ENCODE data around the gene PCGF6. TPM values are rescaled to one million over a fixed set of nuclear protein-coding genes. Genes with fewer than 3 reads are reported as not detected.

The PCGF6 gene
- total RNA-seq, 2 donors from 2014 or later = 9.6 to 37.9 TPM

DNA sequence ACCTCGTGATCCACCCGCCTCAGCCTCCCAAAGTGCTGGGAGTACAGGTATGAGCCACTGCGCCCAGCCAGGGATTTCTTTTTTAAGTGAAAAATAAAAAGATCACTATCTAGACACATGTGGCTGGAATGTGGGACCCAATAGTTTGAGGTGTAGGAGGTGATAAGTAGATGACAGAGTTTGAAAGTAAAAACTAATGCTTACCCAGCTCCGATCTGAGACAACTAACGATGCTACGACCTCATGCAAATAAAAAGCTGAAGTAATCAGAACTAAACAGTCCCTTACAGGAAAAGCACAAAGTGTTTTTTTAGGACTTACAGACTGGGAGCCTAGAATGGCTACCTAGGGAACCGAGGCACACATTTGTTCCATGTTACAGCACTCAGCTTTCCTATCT, 23.0 kb downstream of the PCGF6 start:
- H3K4me1 ChIP-seq = no peaks in the 10 kb centered on the region
- H3K27ac ChIP-seq = no peak overlapping the region
- no peaks in the 10 kb centered on the region for H3K27me3 ChIP-seq
- peaks cover 0 to 4% of the 10 kb centered on the region in 2 donors for H3K36me3 ChIP-seq (replicated peaks in 1 of 2; ENCODE audit: insufficient read depth in 1 of 2, low read depth in 2 of 2)
- DNase-seq (no peak), ATAC-seq (no peak)
- TF ChIP-seq, protein P1, sequence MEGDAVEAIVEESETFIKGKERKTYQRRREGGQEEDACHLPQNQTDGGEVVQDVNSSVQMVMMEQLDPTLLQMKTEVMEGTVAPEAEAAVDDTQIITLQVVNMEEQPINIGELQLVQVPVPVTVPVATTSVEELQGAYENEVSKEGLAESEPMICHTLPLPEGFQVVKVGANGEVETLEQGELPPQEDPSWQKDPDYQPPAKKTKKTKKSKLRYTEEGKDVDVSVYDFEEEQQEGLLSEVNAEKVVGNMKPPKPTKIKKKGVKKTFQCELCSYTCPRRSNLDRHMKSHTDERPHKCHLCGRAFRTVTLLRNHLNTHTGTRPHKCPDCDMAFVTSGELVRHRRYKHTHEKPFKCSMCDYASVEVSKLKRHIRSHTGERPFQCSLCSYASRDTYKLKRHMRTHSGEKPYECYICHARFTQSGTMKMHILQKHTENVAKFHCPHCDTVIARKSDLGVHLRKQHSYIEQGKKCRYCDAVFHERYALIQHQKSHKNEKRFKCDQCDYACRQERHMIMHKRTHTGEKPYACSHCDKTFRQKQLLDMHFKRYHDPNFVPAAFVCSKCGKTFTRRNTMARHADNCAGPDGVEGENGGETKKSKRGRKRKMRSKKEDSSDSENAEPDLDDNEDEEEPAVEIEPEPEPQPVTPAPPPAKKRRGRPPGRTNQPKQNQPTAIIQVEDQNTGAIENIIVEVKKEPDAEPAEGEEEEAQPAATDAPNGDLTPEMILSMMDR (IDR thresholded peaks at IDR 0.05) = no peak
- no peak for TF ChIP-seq POLR2A (IDR thresholded peaks at IDR 0.05)
- intact Hi-C loops (cut with DNase I) = no loop called here
- H3K9me3 ChIP-seq = no peaks in the 10 kb centered on the region
- no peak overlapping the region for H3K4me3 ChIP-seq
- 91 to 96% methylated on average over 7 of the region's 7 CpGs for WGBS, 2 donors

DNA sequence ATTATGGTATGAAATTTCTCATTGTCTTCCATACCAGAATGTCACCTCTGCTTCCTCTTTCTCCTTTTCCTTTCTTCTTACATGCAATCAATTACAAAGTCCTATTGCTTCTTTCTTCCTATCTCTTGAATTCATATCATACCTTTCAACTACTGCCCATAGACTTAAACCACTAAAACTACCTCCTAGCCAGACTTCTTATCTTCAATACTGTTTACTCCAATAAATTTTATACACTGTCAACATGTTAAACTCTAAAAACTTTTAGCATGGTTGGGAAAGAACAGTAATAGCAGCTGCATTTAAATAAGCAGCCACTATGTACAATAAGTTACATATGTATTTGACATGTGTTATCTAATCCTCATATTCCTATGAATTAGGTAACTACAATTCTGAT, 34.9 kb downstream of the PCGF6 start:
- Histone ChIP-seq H3K9me3 (no peaks in the 10 kb centered on the region), H3K4me1 (no peaks in the 10 kb centered on the region), H3K36me3 (replicated peaks in 1 of 2; ENCODE audit: insufficient read depth in 1 of 2, low read depth in 2 of 2) (peaks cover 3 to 6% of the 10 kb centered on the region in 2 donors), H3K27me3 (no peaks in the 10 kb centered on the region), H3K4me3 (no peak overlapping the region), H3K27ac (no peak overlapping the region)
- TF ChIP-seq POLR2A (IDR thresholded peaks at IDR 0.05) = no peak
- TF ChIP-seq, protein P1 (IDR thresholded peaks at IDR 0.05) = no peak
- ATAC-seq = no peak
- no peak for DNase-seq
- intact Hi-C loops (cut with DNase I) = no loop called here

DNA sequence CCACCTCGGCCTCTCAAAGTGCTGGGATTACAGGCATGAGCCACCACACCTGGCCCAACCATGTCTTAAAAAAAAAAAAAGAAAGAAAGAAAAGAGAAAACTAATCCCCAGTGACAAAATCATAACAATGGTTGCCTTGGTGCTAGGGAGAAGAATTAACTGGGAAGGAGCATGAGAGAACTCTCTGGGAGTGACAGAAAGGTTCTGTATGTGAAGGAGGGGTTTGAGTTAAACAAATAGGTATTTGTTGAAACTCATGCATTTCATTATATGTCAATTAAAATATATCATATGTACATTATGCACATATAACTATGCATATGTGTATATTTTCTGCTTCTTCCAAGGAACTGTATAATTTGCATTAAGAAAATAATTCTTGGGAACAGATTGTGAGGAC, 40.7 kb downstream of the PCGF6 start:
- Histone ChIP-seq H3K4me3 (no peak overlapping the region), H3K36me3 (replicated peaks in 1 of 2; ENCODE audit: insufficient read depth in 1 of 2, low read depth in 2 of 2) (peaks cover 3% of the 10 kb centered on the region in 2 donors), H3K27ac (no peak overlapping the region), H3K9me3 (no peaks in the 10 kb centered on the region), H3K27me3 (no peaks in the 10 kb centered on the region), H3K4me1 (no peaks in the 10 kb centered on the region)
- DNase-seq (no peak), ATAC-seq (no peak)
- 100% methylated on average over 1 of the region's 1 CpG for WGBS, 2 donors
- intact Hi-C loops (cut with DNase I) = no loop called here
- TF ChIP-seq POLR2A (IDR thresholded peaks at IDR 0.05) = no peak
- TF ChIP-seq, protein P1 (IDR thresholded peaks at IDR 0.05) = no peak

DNA sequence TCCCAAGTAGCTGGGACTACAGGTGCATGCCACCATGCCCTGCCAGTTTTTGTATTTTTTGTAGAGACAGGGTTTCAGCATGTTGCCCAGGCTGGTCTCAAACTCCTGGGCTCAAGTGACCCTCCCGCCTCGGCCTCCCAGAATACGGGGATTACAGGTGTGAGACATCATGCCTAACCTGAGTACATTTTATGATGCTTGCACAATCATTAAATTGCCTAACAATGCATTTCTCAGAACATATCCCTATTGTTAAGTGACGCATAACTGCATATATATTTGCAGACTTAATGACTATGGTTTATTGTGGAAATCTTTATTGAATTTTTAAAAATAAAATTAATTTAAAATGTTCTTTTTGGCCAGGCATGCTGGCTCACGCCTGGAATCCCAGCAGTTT, 43.3 kb downstream of the PCGF6 start:
- no peak for ATAC-seq
- no peak overlapping the region for H3K27ac ChIP-seq
- H3K27me3 ChIP-seq = no peaks in the 10 kb centered on the region
- peaks cover 0 to 2% of the 10 kb centered on the region in 2 donors for H3K36me3 ChIP-seq (replicated peaks in 1 of 2; ENCODE audit: insufficient read depth in 1 of 2, low read depth in 2 of 2)
- no peaks in the 10 kb centered on the region for H3K9me3 ChIP-seq
- no peak overlapping the region for H3K4me3 ChIP-seq
- no peaks in the 10 kb centered on the region for H3K4me1 ChIP-seq
- intact Hi-C loops (cut with DNase I) = no loop called here
- TF ChIP-seq, protein P1 (IDR thresholded peaks at IDR 0.05) = no peak
- TF ChIP-seq POLR2A (IDR thresholded peaks at IDR 0.05) = no peak
- no peak for DNase-seq
- 92 to 94% methylated on average over 5 of the region's 5 CpGs for WGBS, 2 donors

DNA sequence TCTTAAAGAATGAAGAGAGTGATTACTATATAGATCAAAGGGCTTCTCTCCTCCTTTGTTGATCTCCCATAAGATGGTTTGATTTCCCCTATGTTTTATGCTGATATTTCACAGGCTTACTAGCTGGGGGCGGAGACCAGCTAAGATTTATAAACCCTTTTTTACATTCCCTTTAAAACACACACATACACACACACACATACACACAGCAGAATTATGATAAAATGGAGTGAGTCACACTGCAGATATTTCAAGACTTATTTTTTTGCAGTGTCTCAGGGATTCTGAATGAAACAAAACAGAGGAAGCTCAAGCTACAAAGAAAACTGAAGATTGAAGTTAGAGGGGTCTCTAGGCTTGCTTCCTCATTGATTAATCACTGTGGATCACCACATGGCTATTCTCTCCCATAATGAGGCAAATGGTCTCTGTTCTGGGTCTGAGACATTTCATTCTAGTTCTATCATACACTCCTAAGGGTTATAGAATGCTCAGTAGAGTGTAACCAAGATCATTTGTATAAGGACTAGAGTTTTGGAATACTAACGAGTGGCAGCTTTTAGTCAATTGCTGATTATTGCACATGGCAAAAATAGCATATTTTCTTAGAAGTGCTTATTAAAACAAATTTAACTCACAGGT, 55.4 kb downstream of the PCGF6 start:
- DNase-seq = no peak
- ATAC-seq = no peak
- Histone ChIP-seq H3K9me3 (no peaks in the 10 kb centered on the region), H3K36me3 (replicated peaks in 1 of 2; ENCODE audit: insufficient read depth in 1 of 2, low read depth in 2 of 2) (no peaks in the 10 kb centered on the region), H3K27me3 (no peaks in the 10 kb centered on the region), H3K27ac (no peak overlapping the region), H3K4me1 (no peaks in the 10 kb centered on the region), H3K4me3 (no peak overlapping the region)
- intact Hi-C loops (cut with DNase I) = no loop called here
- 70 to 75% methylated on average over 2 of the region's 2 CpGs for WGBS, 2 donors
- TF ChIP-seq, protein P1 (IDR thresholded peaks at IDR 0.05) = no peak
- TF ChIP-seq POLR2A (IDR thresholded peaks at IDR 0.05) = no peak

Measured in body of pancreas (tissue), 4 donors.